ENCODE data around the gene GSKIP.
"Not testable (repeated sequence)": the region's sequence is repeated elsewhere in the genome, so short reads cannot be mapped to it uniquely, and the experiment has no call there.

The GSKIP gene, protein sequence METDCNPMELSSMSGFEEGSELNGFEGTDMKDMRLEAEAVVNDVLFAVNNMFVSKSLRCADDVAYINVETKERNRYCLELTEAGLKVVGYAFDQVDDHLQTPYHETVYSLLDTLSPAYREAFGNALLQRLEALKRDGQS

DNA sequence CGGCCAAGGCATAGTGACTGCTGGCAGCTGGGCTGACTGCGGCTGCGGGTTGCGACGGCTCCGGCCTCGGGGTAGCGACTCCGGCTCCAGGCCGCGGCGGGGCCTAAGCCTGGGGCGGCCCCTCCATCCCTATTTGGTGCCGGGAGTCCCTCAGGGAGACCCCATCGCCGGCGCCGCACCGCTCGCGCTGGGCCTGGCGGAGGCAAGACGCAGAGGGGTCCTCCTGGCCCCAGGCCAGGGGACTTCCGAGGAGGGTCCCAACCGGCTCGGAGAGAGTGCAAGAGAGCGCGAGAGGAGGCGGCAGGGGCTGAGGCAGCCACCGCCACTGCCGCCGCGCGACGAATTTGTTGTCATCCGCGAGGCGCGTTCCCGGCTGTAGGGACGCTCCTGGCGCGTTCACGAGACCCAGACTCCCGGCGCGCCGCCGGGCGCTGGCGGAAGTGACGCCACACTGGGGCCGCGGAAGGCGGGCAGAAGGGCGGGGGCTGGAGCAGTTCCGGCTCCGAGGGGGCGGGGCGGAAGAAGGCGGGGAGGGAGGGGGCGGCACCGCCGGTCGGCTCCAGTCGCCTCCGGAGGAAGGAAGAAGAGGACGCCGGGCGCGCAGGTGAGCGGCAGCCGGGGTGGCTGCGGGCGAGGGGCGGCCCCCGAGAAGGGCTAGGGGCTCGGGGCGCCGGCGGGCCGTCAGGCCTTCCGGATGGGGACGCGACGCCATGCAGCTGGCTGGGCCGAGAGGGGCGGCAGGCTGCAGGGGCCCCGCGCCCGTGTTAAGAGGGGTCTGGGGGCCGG, at the start of gene GSKIP, which contains the start of gene ATG2B:
GSKIP (plus strand) TSS at position 562 of the 786 bp plus-strand sequence. CDS start 18,722 bp downstream, outside the sequence.
ATG2B (minus strand) TSS at position 377 of the 786 bp plus-strand sequence; CDS start at position 12, 365 bp downstream.
- DNase-seq (ENCODE audit: low spot score): peak; percentile 91

DNA sequence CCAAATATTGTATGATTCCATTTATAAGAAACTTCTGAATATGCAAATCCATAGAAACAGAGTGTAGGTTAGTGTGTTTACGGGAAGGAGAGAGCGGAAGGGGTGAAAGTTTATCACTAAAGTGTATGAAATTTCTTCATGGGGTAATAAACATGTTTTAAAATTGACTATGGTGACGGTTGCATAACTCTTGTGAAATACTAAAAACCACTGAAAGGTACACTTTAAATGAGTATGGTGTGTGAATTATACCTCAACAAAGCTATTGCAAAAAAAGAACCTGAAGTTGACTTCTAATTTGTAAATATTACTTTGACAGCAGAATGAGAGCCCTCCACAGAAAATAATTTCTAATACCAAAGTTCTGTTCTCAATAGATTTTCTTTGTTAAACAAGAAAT, 47.2 kb upstream of the GSKIP start:
- no peak for DNase-seq (ENCODE audit: low spot score)

DNA sequence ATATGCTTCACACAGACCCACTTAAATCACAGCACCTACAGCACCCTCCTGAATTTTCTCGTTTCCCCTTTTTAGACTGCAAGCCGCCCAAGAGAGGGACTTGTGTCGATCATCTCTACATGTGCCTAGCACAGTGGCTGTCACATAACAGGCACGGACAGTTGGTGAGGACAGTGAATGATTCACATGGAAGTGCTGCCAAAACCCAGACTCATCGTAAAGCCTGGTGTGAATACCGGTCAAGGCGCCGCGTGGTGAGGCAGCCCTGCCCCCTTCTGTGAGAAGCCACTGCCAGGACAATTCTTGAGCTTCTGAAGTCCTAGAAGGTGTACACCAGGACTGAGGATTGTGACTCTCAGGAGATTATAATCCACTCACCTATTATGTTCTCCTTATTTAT, 44.5 kb upstream of the GSKIP start:
- no peak for DNase-seq (ENCODE audit: low spot score)

DNA sequence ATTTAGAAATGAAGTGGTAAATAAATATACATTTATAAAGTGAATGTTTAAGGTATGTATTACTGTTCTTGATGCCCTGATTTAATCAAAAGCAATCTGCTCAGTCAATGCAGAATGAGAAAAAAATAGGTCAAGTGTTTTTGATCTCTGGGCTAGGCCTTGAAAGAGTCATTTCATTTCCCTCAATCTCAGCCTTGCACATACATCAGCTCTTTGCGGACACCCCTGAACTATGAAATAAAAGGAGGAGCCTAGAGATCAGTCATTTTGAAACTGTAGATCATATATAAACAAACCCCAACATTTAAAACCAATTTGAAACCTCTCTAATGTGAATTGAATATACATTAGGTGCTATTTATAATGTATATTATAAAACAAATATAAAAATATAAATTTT, 42.7 kb upstream of the GSKIP start:
- no peak for DNase-seq (ENCODE audit: low spot score)

DNA sequence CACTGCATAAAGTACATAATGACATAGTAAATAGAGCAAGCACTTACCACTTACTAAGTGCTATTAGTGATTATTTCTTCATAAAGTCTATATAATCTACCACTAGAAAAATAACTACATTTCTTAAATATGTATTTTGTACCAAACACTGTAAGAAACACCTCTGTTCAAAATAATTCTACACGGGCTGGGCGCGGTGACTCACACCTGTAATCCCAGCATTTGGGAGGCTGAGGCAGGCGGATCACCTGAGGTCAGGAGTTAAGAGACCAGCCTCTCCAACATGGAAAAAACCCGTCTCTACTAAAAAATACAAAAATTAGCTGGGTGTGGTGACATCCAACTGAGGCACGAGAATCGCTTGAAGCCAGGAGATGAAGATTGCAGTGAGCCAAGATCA, 39.1 kb upstream of the GSKIP start:
- no peak for DNase-seq (ENCODE audit: low spot score)

DNA sequence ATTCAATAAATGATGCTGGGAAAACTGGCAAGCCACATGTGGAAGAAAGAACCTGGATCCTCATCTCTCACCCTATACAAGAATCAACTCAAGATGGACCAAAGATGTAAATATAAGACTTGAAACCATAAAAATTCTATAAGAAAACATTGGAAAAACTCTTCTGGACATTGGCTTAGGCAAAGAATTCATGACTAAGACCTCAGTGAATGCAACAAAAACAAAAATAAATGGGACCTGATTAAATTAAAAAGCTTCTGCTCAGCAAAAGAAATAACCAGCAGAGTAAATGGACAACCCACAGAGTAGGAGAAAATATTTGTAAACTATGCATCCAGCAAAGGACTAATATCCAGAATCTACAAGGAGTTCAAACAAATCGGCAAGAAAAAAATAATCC, 24.8 kb upstream of the GSKIP start:
- no peak for DNase-seq (ENCODE audit: low spot score)

DNA sequence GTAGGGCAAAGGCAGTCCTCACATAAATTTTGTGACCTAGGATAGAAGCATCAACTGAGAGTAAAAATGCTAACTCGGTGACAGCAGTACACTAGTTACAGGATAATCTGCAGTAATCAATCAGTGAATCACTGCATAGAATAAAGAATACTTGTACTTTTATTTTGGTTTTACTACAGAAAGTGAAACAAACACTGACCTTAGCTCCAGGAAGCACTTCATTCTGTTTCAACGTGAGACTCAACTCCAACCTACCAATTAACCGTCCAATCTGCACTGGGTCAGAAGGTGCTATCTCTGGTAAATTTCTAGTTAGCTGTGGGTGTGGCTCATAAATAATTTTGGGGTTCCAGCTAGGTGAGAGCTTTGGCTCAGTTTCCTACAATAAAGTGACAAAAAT, 22.0 kb upstream of the GSKIP start:
- DNase-seq (ENCODE audit: low spot score): no peak

DNA sequence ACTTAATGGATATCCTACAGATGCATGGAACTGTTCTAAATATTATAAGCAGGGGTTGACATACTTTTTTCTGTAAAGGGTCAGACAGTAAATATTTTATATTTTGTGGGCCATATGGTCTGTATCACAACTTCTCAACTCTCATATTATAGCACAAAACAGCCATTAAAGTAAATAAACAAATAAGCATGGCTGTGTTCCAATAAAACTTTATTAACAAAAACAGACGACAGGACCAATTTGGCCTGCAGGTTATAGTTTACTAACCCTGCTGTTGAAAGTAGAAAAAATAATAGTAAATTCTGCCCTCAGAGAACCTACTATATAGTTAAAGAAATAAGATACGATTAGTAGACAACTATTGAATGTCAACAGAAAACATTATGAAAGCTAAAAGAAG, 17.7 kb upstream of the GSKIP start:
- DNase-seq (ENCODE audit: low spot score): no peak

DNA sequence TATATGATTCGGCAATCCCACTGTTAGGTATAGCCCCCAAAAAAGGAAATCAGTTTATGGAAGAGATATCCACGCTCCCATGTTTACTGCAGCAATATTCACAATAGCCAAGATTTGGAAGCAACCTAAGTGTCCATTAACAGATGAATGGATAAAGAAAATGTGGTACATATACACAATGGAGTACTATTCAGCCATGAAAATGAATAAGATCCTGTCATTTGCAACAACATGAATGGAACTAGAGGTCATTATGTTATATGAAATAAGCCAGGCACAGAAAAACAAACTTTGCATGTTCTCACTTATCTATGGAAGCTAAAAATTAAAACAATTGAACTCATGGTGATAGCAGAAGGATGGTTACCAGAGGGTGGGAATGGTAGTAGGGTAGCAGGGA, 15.4 kb upstream of the GSKIP start:
- not testable (repeated sequence) for DNase-seq (ENCODE audit: low spot score)

DNA sequence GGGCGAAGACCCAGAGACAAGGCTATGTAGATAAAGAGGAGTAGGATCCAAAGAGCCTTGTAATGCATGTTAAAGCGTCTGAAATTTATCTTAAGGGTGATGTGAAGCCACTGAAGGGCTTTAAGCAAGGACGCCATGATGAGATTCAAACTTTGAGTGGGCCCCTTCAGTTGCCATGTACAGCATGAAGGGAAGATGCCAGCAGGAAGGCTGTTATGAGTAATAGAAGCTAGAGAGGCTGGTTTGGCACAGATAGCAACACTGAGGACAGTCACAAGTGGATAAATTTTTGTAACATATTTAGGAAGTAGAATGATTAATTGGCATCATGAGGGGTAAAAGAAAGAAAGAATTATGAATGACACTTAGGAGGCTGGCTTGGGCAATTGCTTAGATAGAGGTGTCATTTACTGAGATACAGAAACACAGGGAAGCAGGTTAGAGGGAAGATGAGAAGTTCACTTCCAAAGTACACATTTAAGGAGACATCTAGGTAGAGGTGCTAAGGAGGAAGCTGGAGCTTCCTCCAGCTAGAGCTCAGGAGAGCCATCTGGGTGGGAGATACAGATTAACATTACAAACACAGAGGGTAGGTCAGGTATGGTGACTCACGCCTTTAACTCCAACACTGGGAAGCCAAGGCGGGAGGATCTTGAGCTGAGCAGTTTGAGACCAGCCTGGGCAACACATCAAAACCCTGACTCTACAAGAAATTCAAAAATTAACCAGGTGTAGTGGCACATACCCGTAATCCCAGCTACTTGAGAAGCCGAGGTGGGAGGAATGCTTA, 13.8 kb upstream of the GSKIP start:
- DNase-seq (ENCODE audit: low spot score): no peak

DNA sequence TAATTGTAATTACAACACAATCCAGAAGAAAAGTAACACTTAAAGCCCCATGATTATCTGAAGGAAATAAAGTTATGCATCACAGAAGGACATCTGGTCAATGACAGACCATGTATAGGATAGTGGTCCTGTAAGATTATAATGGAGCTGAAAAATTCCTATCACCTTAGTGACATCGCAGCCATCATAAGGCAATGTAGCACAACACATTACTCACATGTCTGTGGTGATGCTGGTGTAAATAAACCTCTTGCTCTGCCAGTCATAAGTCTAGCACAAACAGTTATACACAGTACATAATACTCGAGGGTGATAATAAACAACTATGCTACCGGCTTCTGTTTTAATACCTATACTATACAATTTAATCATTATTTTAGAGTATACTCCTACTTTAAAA, 11.3 kb upstream of the GSKIP start:
- DNase-seq (ENCODE audit: low spot score): no peak

DNA sequence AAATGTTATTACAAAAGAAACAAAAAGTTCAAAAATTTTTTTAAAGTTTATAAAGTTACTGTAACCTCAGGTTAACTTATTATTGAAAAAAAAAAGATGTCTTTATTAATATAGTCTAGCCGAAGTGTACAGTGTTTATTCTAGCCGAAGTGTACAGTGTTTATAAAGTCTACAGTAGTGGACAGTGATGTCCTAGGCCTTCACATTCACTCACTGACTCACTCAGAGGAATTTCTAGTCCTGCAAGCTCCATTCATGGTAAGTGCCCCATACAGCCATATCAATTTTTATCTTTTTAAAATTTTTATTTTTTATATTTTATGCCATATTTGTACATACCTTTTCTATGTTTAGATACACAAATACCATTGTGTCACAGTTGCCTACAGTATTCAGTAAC, 10.6 kb upstream of the GSKIP start:
- no peak for DNase-seq (ENCODE audit: low spot score)

DNA sequence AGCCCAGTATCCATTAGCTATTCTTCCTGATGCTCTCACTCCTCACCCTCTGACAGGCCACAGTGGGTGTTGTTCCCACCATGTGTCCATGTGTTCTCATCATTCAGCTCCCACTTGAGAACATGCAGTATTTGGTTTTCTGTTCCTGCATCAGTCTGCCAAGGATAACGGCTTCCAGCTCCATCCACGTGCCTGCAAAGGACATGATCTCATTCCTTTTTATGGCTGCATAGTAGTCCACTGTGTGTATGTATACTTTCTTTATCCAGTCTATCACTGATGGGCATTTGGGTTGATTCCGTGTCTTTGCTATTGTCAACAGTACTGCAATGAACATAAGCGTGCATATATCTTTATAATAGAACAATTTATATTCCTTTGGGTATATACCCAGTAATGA, 9.1 kb upstream of the GSKIP start:
- DNase-seq (ENCODE audit: low spot score): no peak

DNA sequence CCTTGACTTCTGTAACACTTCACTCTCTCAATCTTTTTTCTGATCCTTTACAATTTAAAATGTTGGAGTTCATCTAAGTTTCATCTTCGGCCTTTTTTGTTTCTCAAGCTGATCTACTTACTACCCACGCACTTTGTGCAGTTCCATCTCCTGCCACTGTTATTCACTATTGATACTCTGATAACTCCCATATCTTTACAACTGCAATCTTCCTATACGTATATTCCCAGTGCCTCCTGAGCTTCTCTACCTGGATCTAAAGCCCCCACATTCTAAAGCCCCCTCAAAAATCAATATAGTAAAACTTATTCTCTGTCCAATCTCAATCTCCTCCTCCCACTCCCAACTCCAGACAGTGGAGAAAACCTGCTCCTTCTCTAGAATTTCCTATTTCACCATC, 6.1 kb upstream of the GSKIP start:
- DNase-seq (ENCODE audit: low spot score): no peak

DNA sequence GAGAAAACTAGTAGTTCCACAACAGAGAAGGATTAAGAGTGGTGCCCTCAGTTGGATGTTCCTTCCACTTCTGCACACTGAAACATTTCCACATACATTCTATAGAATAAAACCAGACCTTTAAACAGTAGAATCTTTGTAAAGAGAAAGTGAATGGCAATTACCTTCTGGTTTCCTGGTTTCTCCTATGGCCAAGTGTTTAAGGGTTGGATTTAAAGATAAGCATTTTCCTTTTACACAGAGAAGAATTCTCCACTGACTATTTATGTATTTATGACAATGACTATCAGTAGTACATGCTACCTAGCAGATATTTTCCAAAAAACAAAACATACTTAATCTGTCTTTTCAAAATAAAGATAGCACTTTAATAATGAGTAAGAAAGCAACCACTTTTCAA, 3.4 kb upstream of the GSKIP start:
- DNase-seq (ENCODE audit: low spot score): no peak

DNA sequence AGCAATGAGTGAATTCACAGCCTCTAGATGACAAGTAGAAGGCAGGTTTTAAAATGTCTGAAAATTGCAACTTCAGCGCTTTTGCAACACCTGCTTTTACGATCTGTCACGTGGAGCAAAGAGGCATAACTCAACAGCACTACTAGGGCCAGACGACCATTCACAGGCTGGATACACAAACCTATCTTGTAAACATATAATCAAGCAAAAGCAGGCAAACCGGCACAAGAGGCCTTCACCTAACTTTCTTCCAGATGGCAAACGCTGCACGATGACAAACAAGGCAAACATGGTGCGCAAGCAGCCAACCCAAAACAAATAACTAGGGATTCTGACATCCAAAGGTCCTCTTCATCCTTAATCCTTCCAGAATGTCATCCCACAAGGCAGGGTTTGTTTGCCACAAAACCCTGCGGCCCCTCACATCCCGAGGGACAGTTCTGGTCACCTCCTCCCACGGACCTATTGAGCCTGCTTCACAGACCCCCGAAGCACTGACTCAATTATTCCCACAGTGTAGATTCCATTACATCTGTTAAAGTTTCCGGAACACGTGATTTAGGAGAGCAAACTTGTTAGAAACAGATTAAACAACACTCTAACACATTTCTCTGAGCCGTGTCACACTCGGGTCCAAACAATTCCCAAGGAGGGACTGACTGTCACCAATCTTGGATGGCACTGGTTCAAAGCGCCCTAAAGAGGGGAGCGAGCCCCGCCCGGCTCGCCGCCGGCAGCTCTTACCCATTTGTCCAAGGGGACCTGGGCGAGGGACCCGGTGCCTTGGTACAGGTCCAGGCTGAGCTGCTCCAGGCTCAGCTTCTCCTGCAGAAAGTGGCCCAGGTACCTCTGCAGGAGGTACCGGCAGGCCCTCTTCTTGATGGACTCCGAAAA, 1.0 kb upstream of the GSKIP start:
- DNase-seq (ENCODE audit: low spot score): peak; percentile 41

DNA sequence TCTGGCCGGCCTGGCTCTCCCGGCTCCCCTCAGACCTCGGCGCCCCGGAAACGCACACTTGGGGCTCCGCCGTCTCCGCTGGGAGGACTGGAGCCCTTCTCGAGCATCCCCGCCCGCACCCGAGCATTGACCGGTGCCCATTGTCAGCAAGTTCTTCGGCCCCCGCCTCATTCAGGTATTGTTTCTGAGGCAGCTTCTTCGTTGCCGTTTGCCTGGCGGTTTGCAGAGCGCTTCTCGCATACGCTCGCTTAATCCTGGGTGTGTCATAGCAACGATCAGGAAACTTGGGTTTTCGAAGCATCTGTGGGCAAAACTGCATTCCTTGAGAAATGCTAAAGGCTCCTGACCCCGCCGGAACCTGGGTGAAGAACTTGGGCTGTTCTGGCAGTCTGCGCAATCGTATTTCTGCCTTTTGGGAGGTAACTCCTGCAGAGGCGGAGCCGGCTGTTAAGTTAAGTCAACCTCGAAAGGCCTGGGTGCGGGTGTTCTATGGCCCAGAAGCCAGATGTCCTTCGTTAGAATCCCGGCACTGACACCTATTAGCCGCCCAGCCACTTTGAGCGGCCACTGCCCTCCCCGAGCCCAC, 518 bp downstream of the GSKIP start:
- DNase-seq (ENCODE audit: low spot score): peak; percentile 29

DNA sequence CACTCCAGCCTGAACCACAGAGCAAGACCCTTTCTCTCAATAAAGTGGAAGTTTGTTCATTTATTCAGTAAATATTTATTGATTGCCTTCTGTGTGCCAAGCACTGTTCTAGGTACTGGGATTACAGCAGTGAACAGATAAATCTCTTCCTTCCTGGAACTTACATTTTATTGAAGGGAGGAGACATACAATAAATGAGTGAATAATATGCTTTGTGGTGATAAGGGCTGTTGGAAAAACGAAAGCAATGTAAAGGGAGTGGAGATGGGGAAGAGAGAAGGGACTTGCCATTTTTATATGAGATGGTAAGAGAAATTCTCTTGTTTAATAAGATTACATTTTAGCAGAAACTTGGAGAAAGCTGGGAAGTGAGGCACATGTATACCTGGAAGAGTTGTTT, 1.6 kb downstream of the GSKIP start:
- no peak for DNase-seq (ENCODE audit: low spot score)

DNA sequence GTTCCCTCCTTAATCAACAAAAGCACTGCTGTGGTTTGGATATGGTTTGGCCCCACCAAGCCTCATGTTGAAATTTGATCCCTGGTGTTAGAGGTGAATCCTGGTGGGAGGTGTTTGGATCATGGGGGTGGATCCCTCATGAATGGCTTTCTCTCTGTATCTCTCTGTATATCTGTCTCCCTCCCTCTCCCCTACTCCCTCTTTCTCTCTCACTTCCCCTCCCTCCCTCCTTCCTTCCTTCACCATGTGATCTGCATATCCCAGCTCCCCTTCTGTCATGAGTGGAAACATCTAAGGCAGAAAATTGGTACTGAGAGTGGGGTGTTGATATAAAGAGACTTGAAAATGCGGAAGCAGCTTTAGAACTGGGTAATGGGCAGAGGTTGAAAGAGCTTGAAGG, 5.2 kb downstream of the GSKIP start:
- DNase-seq (ENCODE audit: low spot score): no peak

DNA sequence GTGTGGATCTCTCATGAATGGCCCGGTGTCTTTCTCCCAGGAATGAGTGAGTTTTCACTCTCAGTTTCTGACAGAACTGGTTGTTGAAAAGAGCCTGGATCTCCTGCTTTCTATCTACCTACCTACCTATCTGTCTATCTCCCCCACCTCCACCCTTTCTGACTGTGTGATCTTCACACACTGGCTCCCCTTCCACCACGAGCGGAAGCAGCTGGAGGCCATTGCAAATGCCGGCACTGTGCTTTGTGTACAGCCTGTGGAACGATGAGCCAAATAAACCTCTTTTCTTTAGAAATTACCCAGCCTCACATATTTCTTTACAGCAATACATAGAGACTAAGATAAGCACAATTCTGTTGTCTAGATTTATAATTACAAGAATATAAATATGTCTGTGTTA, 7.2 kb downstream of the GSKIP start:
- no peak for DNase-seq (ENCODE audit: low spot score)

DNA sequence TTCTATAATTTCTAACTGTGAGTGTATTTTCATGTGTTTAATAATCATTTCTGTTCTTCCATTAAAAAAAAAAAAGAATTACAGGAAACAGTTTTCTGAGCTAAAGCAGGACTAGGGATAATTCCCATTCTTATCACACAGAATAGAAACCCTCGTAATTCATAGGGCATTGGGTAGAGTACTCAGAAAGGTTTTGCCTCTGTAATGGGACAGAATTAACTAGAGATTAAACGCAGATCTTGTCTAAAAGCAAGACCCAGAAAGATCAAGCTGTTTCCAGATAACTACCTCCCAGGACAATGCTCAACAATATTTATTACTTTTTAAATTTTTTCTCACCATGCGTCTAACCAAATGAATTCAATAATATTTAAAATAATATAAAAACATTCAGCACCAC, 10.2 kb downstream of the GSKIP start:
- DNase-seq (ENCODE audit: low spot score): no peak

DNA sequence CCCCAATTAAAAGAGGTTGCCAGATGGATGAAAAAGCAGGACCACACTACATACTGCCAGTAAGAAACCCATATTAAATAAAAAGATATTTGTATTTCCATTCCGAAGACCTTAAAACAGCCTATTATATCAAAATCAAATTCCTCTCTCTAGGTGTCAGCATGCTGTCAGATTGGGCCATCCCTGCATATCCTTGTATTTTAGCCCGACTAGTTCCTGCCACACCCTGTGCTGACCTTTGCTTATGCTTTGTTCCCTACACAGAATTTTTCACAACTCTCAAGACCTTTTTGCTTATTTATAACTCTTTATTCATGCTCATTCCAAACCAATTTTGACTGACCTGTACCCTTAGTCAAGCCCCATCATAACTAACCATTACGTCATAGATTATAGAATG, 12.8 kb downstream of the GSKIP start:
- no peak for DNase-seq (ENCODE audit: low spot score)

All from cerebellar cortex (tissue), 1 donor.